ENCODE results near the gene CDH4. TPM values are rescaled to one million over a fixed set of nuclear protein-coding genes. Genes with fewer than 3 reads are reported as not detected.

Gene CDH4
- total and polyA plus RNA-seq, 2 of the 8 experiments (the other 6 are each of a cell fraction or from before 2014, with no cell fraction given) = 4.3 to 7.9 TPM

DNA sequence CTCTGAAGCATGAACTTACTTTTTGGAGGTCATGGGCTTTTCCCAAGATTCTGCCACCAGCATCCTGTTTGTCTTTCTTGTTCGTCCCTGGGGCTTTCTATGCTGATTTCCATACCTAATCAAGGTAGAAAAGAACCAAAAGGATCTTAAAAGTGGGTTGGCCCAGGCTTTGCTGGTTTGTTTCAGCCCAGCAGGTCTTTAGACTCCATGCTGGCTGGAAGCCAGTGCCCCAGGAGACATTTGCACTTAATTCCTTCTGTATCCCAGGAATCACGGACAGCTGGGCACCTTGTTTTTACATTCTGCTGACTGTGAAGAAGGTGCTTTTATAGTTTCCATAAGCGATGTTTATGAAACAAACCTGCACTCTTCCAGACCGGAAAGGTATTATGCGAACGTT is 195.9 kb downstream of the CDH4 start:
- Histone ChIP-seq H3K4me1 (replicated peaks in 1 of 4; ENCODE audit: control insufficient read depth in 3 of 4, insufficient read depth in 4 of 4, low read length in 3 of 4) (peaks cover 11 to 36% (median 28%) of the 10 kb centered on the region in 4 experiments), H3K14ac (ENCODE audit: insufficient read length) (no peak overlapping the region), H4K8ac (ENCODE audit: extremely low read depth, insufficient read depth, low read length) (no peak overlapping the region), H4K5ac (ENCODE audit: insufficient read length, low read depth, low read length) (no peak overlapping the region), H3K4me2 (ENCODE audit: insufficient read depth in 1 of 2, low read depth in 2 of 2, low read length in 2 of 2) (peak overlapping the region; percentile 31 to 48; a peak in 3 of 4 replicates), H3K9ac (replicated peaks in 1 of 4; ENCODE audit: extremely low read depth in 1 of 4, low read depth in 3 of 4, low read length in 3 of 4) (no peak overlapping the region), H3K4ac (replicated peaks; ENCODE audit: insufficient read length, low read depth, low read length) (no peak overlapping the region), H2BK20ac (ENCODE audit: low read length) (0 out of 2 replicates have a peak overlapping the region, but pooled peaks have one; percentile 66), H3K56ac (replicated peaks; ENCODE audit: insufficient read length, low read depth, low read length) (no peak overlapping the region), H3K36me3 (ENCODE audit: control insufficient read depth in 2 of 4, insufficient read depth in 4 of 4, low read length in 3 of 4) (no peaks in the 10 kb centered on the region), H4K20me1 (replicated peaks in 1 of 2; ENCODE audit: control insufficient read depth in 1 of 2, insufficient read depth in 2 of 2, low read length in 2 of 2) (no peaks in the 10 kb centered on the region), H3K79me2 (ENCODE audit: control insufficient read depth in 1 of 2, insufficient read depth in 2 of 2, low read length in 2 of 2) (no peaks in the 10 kb centered on the region; a peak in 1 of 4 replicates), H2BK5ac (ENCODE audit: low read depth, low read length) (peak overlapping the region; percentile 56; the same call in 1 of the 2 replicates), H3K27me3 (replicated peaks in 1 of 4; ENCODE audit: control insufficient read depth in 3 of 4, extremely low read depth in 1 of 4, insufficient read depth in 3 of 4, low read length in 3 of 4) (peaks cover 0 to 4% (median 0%) of the 10 kb centered on the region in 4 experiments; a peak in 1 of 7 replicates), H3K4me3 (ENCODE audit: extremely low read depth in 1 of 4, insufficient read depth in 2 of 4, low read depth in 3 of 4, low read length in 4 of 4) (peak overlapping the region in 1 of 4 experiments; percentile 31; a peak in 2 of 8 replicates), H2BK120ac (replicated peaks; ENCODE audit: low read depth, low read length) (no peak overlapping the region), H2AFZ (ENCODE audit: low read length) (no peak overlapping the region), H2AK5ac (ENCODE audit: low read depth, low read length) (no peak overlapping the region), H4K91ac (replicated peaks; ENCODE audit: insufficient read length, low read length) (no peak overlapping the region), H3K79me1 (ENCODE audit: low read depth, low read length) (no peaks in the 10 kb centered on the region), H3K18ac (ENCODE audit: extremely low read depth, low read length) (no peak overlapping the region), H3K27ac (ENCODE audit: low read depth, low read length) (no peak overlapping the region), H3K23ac (ENCODE audit: insufficient read length) (no peak overlapping the region), H3K9me3 (ENCODE audit: insufficient read depth in 2 of 2, low read depth in 1 of 2, low read length in 1 of 2) (no peaks in the 10 kb centered on the region), H2BK12ac (ENCODE audit: low read depth, low read length) (no peak overlapping the region), H3K23me2 (ENCODE audit: low read depth, low read length) (no peaks in the 10 kb centered on the region; the same call in none of the 2 replicates), H2BK15ac (ENCODE audit: low read length) (no peak overlapping the region)
- ChIA-PET POLR2A (ENCODE audit: partially characterized antibody) (no interaction called here), CTCF (ENCODE audit: partially characterized antibody) (interaction anchor here (1.1 kb wide), 1 partner anchor 115 kb away, joined by 3 read pairs; no protein-coding TSS in a partner anchor)
- no peak for DNase-seq (ENCODE audit: low read depth in 1 of 2, low spot score in 2 of 2)
- WGBS, 2 experiments (ENCODE audit: extremely low coverage in 1 of 2, insufficient coverage in 1 of 2, insufficient read length in 1 of 2, insufficient replicate concordance in 2 of 2, low coverage in 1 of 2, low lambda C conversion rate in 2 of 2, missing lambda C conversion rate in 1 of 2) = 39% methylated on average over 6 of the region's 6 CpGs; no CpG with 5 or more reads in 1 of the 2 experiments
- peak; percentile 85 for FAIRE-seq
- TF ChIP-seq CEBPB (IDR thresholded peaks at IDR 0.05; ENCODE audit: low read depth, low read length) = no peak
- no peak for TF ChIP-seq BCL11A (IDR thresholded peaks at IDR 0.05; ENCODE audit: low read depth in 2 of 2, low read length in 2 of 2)
- peak; percentile 23 for TF ChIP-seq TAF7 (optimal IDR thresholded peaks at IDR 0.05; ENCODE audit: borderline replicate concordance, low read depth, low read length)
- TF ChIP-seq CBX8 (IDR thresholded peaks at IDR 0.05; ENCODE audit: borderline replicate concordance, low read depth, low read length) = no peak
- TF ChIP-seq POU5F1 (IDR thresholded peaks at IDR 0.05; ENCODE audit: low read depth, low read length) = no peak
- no peak for TF ChIP-seq CHD2 (IDR thresholded peaks at IDR 0.05; ENCODE audit: low read length)
- TF ChIP-seq JUN (IDR thresholded peaks at IDR 0.05; ENCODE audit: low read depth, low read length) = no peak
- TF ChIP-seq CBX5 (IDR thresholded peaks at IDR 0.05; ENCODE audit: low read depth, low read length) = no peak
- no peak for TF ChIP-seq CHD1 (IDR thresholded peaks at IDR 0.05; ENCODE audit: low read depth, low read length)
- TF ChIP-seq SUZ12 (IDR thresholded peaks at IDR 0.05; ENCODE audit: low read length) = no peak
- peak; percentile 48; the same call in 1 of the 2 replicates for TF ChIP-seq YY1 (IDR thresholded peaks at IDR 0.05; ENCODE audit: low read depth, low read length)
- no peak for TF ChIP-seq RAD21 (IDR thresholded peaks at IDR 0.05 in 1 of 2, conservative IDR thresholded peaks at IDR 0.05 in 1 of 2; ENCODE audit: low read depth in 2 of 2, low read length in 2 of 2)
- 0 out of 3 replicates have a peak, but pooled peaks of 1 of the 2 experiments have one; percentile 14 for TF ChIP-seq EP300 (IDR thresholded peaks at IDR 0.05; ENCODE audit: borderline replicate concordance in 1 of 2, low read depth in 2 of 2, low read length in 2 of 2)
- no peak for TF ChIP-seq TEAD4 (IDR thresholded peaks at IDR 0.05; ENCODE audit: low read depth, low read length)

Measured in H1 (cell line).